MM.1S (cell line): ENCODE results near the gene RNASEH2A.

Source experiments
- EZH2 ChIP-seq: fragments of 300-600 bp; sonication (generic); optimal IDR thresholded peaks from 2 replicates; pipeline ENCODE3; 2017; ENCODE audit warnings: low read depth, mild to moderate bottlenecking, antibody characterized with exemption, low read length, mixed read lengths
- TF ChIP-seq, protein P1 (sequence below): fragments of 300-600 bp; sonication (generic); IDR thresholded peaks from 2 replicates; pipeline ENCODE4 v1.5.1; 2016; ENCODE audit warnings: antibody characterized with exemption, low read length, mixed read lengths

DNA sequence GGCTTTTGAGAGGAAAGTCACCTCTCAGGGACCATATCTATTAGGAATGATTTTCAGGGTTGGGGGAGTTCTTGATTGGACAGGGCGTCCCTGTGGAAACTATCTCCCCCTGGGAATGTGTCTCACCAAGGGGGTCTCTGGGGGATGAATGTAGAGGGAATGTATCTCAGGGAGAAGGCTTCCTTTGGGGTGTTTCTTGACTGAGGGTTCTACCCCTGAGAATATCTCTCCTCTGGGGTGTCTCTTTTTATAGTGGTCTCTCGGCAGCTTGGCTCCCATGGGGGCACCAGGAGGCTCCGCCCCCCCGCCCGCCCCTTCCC is 27.0 kb downstream of the RNASEH2A start:
- TF ChIP-seq, protein P1, sequence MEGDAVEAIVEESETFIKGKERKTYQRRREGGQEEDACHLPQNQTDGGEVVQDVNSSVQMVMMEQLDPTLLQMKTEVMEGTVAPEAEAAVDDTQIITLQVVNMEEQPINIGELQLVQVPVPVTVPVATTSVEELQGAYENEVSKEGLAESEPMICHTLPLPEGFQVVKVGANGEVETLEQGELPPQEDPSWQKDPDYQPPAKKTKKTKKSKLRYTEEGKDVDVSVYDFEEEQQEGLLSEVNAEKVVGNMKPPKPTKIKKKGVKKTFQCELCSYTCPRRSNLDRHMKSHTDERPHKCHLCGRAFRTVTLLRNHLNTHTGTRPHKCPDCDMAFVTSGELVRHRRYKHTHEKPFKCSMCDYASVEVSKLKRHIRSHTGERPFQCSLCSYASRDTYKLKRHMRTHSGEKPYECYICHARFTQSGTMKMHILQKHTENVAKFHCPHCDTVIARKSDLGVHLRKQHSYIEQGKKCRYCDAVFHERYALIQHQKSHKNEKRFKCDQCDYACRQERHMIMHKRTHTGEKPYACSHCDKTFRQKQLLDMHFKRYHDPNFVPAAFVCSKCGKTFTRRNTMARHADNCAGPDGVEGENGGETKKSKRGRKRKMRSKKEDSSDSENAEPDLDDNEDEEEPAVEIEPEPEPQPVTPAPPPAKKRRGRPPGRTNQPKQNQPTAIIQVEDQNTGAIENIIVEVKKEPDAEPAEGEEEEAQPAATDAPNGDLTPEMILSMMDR, result no peak
- no peak for TF ChIP-seq EZH2
